Measurements from ENCODE around the gene CCNI2. TPM values are rescaled to one million over a fixed set of nuclear protein-coding genes. Genes with fewer than 3 reads are reported as not detected.

Gene CCNI2
- total RNA-seq, 1 experiment from 2014 or later: 1.4 TPM

DNA sequence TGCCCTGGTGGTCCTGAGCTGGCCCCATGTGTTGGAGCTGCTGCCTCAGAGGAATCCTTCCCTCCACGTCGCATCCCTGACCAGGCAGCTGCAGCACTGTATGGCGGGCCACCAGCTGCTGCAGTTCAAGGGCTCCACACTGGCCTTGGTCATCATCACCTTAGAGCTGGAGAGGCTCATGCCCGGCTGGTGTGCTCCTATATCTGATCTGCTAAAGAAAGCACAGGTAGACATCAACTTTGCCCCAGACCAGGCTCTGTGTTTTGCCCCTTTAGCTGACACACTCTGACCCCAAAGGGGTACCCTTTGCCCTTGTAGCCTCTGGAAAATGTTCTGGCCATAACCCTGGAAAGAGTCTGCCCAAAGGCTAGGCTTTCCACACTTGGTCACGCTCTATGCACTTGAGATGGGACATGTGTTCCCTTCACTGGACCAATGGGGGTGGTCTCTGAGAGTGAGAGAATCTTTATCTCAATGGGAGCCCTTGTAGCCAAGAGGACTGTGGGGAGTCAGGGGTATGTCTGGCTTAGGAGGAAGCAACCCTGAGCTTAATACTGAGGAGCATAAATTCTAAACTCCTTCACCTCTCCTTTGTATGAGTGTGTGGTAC, 4.8 kb downstream of the CCNI2 start:
- Histone ChIP-seq H3K4me2 (ENCODE audit: low read length) (no peak overlapping the region), H3K27me3 (ENCODE audit: insufficient read depth, low read length) (no peaks in the 10 kb centered on the region), H3K9me2 (ENCODE audit: insufficient read depth) (no peaks in the 10 kb centered on the region), H4K20me1 (ENCODE audit: insufficient read depth) (no peaks in the 10 kb centered on the region), H3K79me2 (ENCODE audit: insufficient read depth, low read length) (no peaks in the 10 kb centered on the region), H3K36me3 (ENCODE audit: control insufficient read depth in 1 of 2, insufficient read depth in 2 of 2, low read length in 2 of 2) (no peaks in the 10 kb centered on the region), H3K9me3 (ENCODE audit: control insufficient read depth in 1 of 2, insufficient read depth in 1 of 2, low read depth in 1 of 2, low read length in 2 of 2) (no peaks in the 10 kb centered on the region), H2AFZ (ENCODE audit: low read depth, low read length, poor library complexity, severe bottlenecking) (no peak overlapping the region), H3K27ac (ENCODE audit: low read depth, low read length) (no peak overlapping the region), H3K4me1 (ENCODE audit: control insufficient read depth in 1 of 2, insufficient read depth in 2 of 2, low read length in 2 of 2) (peaks cover 0 to 4% of the 10 kb centered on the region in 2 experiments; a peak in 1 of 4 replicates), H3K9ac (ENCODE audit: low read length) (no peak overlapping the region), H3K4me3 (replicated peaks in 1 of 2; ENCODE audit: low read depth in 1 of 2, low read length in 2 of 2) (no peak overlapping the region)
- POLR2A ChIA-PET: no interaction called here
- intact Hi-C loops (cut with micrococcal nuclease): loop anchor here (2.0 kb wide), 1 partner anchor 69 kb away; no protein-coding TSS in a partner anchor
- RAD21 ChIA-PET (ENCODE audit: low non-redundant PET in 1 of 2, low total read pairs in 2 of 2, uncharacterized antibody in 2 of 2, unreplicated experiment in 2 of 2): no interaction called here
- no peak for DNase-seq (ENCODE audit: low read depth, low spot score)
- CTCF ChIA-PET: interaction anchor here (2.0 kb wide), 1 partner anchor 68 kb away, joined by 8 read pairs; no protein-coding TSS in a partner anchor
- no peak for ATAC-seq
- TF ChIP-seq YY1 (IDR thresholded peaks at IDR 0.05; ENCODE audit: extremely low read depth, insufficient replicate concordance, low read depth, low read length) (no peak), CBX3 (IDR thresholded peaks at IDR 0.05; ENCODE audit: low read depth) (no peak)
- TF ChIP-seq, protein P1, sequence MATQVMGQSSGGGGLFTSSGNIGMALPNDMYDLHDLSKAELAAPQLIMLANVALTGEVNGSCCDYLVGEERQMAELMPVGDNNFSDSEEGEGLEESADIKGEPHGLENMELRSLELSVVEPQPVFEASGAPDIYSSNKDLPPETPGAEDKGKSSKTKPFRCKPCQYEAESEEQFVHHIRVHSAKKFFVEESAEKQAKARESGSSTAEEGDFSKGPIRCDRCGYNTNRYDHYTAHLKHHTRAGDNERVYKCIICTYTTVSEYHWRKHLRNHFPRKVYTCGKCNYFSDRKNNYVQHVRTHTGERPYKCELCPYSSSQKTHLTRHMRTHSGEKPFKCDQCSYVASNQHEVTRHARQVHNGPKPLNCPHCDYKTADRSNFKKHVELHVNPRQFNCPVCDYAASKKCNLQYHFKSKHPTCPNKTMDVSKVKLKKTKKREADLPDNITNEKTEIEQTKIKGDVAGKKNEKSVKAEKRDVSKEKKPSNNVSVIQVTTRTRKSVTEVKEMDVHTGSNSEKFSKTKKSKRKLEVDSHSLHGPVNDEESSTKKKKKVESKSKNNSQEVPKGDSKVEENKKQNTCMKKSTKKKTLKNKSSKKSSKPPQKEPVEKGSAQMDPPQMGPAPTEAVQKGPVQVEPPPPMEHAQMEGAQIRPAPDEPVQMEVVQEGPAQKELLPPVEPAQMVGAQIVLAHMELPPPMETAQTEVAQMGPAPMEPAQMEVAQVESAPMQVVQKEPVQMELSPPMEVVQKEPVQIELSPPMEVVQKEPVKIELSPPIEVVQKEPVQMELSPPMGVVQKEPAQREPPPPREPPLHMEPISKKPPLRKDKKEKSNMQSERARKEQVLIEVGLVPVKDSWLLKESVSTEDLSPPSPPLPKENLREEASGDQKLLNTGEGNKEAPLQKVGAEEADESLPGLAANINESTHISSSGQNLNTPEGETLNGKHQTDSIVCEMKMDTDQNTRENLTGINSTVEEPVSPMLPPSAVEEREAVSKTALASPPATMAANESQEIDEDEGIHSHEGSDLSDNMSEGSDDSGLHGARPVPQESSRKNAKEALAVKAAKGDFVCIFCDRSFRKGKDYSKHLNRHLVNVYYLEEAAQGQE (IDR thresholded peaks at IDR 0.05; ENCODE audit: low read depth): no peak
- no TSS peak for BruUV-seq (replicated peaks)
